ENCODE measurements around the gene ADAMTS20.
A peak's percentile ranks its signal among the peaks of the same experiment; 100 is the strongest.

Gene ADAMTS20

GRCh38 chr12:43337571-43338444 lies 214.2 kb downstream of the ADAMTS20 start:
- Histone ChIP-seq H3F3A (ENCODE audit: control insufficient read depth, insufficient read depth) (no peaks in the 10 kb centered on the region), H3K4me1 (ENCODE audit: control insufficient read depth, low read length) (no peaks in the 10 kb centered on the region), H3K4me3 (ENCODE audit: low read length) (no peak overlapping the region), H3K9me3 (ENCODE audit: control insufficient read depth, insufficient read depth, low read length) (no peaks in the 10 kb centered on the region), H3K9me2 (replicated peaks; ENCODE audit: control insufficient read depth, low read length) (no peaks in the 10 kb centered on the region), H3K36me3 (ENCODE audit: control insufficient read depth, low read length) (no peaks in the 10 kb centered on the region), H3K27ac (ENCODE audit: low read depth, low read length) (no peak overlapping the region), H3K79me2 (ENCODE audit: control insufficient read depth, low read length) (no peaks in the 10 kb centered on the region), H4K20me1 (ENCODE audit: control insufficient read depth, insufficient read depth, low read depth, low read length) (no peaks in the 10 kb centered on the region), H3K4me2 (ENCODE audit: low read length) (no peak overlapping the region), H3K27me3 (ENCODE audit: control insufficient read depth, low read length) (no peaks in the 10 kb centered on the region)
- TF ChIP-seq CTCF (IDR thresholded peaks at IDR 0.05; ENCODE audit: low read depth, low read length, poor library complexity, severe bottlenecking) (no peak), EZH2phosphoT487 (IDR thresholded peaks at IDR 0.05; ENCODE audit: borderline replicate concordance, low read length) (no peak)

GRCh38 chr12:43336962-43337555 lies 214.9 kb downstream of the ADAMTS20 start:
- H3K9me3 ChIP-seq (ENCODE audit: control insufficient read depth, insufficient read depth, low read length), result no peaks in the 10 kb centered on the region
- no peaks in the 10 kb centered on the region for H3K9me2 ChIP-seq (replicated peaks; ENCODE audit: control insufficient read depth, low read length)
- no peak overlapping the region for H3K27ac ChIP-seq (ENCODE audit: low read depth, low read length)
- no peaks in the 10 kb centered on the region for H3F3A ChIP-seq (ENCODE audit: control insufficient read depth, insufficient read depth)
- H3K4me3 ChIP-seq (ENCODE audit: low read length), result no peak overlapping the region
- H4K20me1 ChIP-seq (ENCODE audit: control insufficient read depth, insufficient read depth, low read depth, low read length), result no peaks in the 10 kb centered on the region
- H3K4me1 ChIP-seq (ENCODE audit: control insufficient read depth, low read length), result no peaks in the 10 kb centered on the region
- H3K36me3 ChIP-seq (ENCODE audit: control insufficient read depth, low read length), result no peaks in the 10 kb centered on the region
- no peaks in the 10 kb centered on the region for H3K79me2 ChIP-seq (ENCODE audit: control insufficient read depth, low read length)
- no peak overlapping the region for H3K4me2 ChIP-seq (ENCODE audit: low read length)
- H3K27me3 ChIP-seq (ENCODE audit: control insufficient read depth, low read length), result no peaks in the 10 kb centered on the region
- TF ChIP-seq EZH2phosphoT487 (IDR thresholded peaks at IDR 0.05; ENCODE audit: borderline replicate concordance, low read length), result no peak
- TF ChIP-seq CTCF (IDR thresholded peaks at IDR 0.05; ENCODE audit: low read depth, low read length, poor library complexity, severe bottlenecking), result peak; percentile 55

- H3K4me1 ChIP-seq (ENCODE audit: control insufficient read depth, low read length), result no peaks in the 10 kb centered on the region
- TF ChIP-seq CTCF (IDR thresholded peaks at IDR 0.05; ENCODE audit: low read depth, low read length, poor library complexity, severe bottlenecking), result no peak
Measured at GRCh38 chr12:43333644-43334043, 218.4 kb downstream of the ADAMTS20 start.

More at GRCh38 chr12:43333644-43334043, 218.4 kb downstream of the ADAMTS20 start:
- Histone ChIP-seq H3K79me2 (ENCODE audit: control insufficient read depth, low read length) (no peaks in the 10 kb centered on the region), H3K4me2 (ENCODE audit: low read length) (no peak overlapping the region), H4K20me1 (ENCODE audit: control insufficient read depth, insufficient read depth, low read depth, low read length) (no peaks in the 10 kb centered on the region), H3K36me3 (ENCODE audit: control insufficient read depth, low read length) (no peaks in the 10 kb centered on the region), H3K9me3 (ENCODE audit: control insufficient read depth, insufficient read depth, low read length) (no peaks in the 10 kb centered on the region), H3F3A (ENCODE audit: control insufficient read depth, insufficient read depth) (no peaks in the 10 kb centered on the region), H3K4me3 (ENCODE audit: low read length) (no peak overlapping the region), H3K27ac (ENCODE audit: low read depth, low read length) (no peak overlapping the region), H3K27me3 (ENCODE audit: control insufficient read depth, low read length) (no peaks in the 10 kb centered on the region), H3K9me2 (replicated peaks; ENCODE audit: control insufficient read depth, low read length) (no peaks in the 10 kb centered on the region)
